Sciatic nerve (tissue), 2 donors: Measurements from ENCODE around the gene SCIN. TPM values are rescaled to one million over a fixed set of nuclear protein-coding genes. Genes with fewer than 3 reads are reported as not detected.

Source experiments
- ATAC-seq: fragments of 200-7000 bp; cut with Tn5 transposase; one replicate; pipeline ENCODE4 v1.9.1; 2020; ENCODE audit warnings: mild to moderate bottlenecking, moderate library complexity
- DNase-seq: peaks from one replicate; pipeline ENCODE4 v3.0.0-alpha.2; 2020; ENCODE audit warnings: low spot score
- intact Hi-C: fragments of 100-400 bp; cut with DNase I; formaldehyde crosslinking; loops from one replicate; pipeline ENCODE4 v1.14.2; 2022
- total RNA-seq: library from RNA; stranded (reverse); fragmentation: NEBNext Ultra II Directional; extraction: Animal tissue kit (Norgen Biotek cat#: 25700); gene quantifications from one replicate; pipeline ENCODE4 v1.2.1, GENCODE V29; 2021
- donor health status: DM: no; HTN: no; CAD: no.
- donor health status: DM: no; HTN: no; CAD: no.

Gene SCIN
- total RNA-seq, 1 donor from 2014 or later: 9.8 TPM

DNA sequence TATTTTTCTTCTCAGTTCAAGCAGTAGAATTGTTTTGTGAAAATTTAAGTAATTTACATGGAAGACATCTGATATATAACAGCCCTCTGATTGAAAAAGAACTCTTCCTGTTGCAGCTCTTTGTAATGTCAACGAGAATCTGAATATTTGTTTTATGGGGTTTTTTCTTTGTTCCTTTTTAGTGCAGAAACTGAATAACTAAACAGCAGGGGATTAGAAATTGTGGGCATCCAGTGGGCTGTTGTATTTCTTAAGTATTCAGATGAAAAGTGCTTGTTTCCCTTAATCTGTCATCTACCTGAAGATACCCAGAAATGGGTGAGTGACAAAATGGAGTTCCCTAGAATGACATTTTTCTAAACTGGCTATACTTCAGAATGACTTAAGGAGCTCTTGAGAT lies 124.3 kb downstream of the SCIN start:
- DNase-seq (no peak), ATAC-seq (no peak)
- intact Hi-C loops: no loop called here

DNA sequence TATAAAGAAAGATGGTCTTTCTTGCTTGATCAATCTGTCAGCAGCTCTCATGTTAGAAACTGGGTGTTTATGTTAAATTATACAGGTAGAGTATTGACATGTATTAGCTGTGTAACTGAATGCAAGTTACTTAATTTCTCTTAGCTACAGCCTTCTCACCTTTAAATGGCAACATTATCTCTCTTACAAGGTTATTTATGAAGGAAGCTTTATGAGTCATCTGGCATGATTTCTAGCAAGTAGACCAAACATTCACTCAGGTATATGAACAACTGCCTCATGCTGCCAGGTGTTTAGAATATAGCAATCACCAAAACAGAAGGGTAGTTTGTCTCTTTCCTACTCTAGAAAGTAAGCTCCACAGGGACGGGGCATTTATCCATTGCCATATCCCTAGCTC lies 125.4 kb downstream of the SCIN start:
- no peak for DNase-seq
- intact Hi-C loops: no loop called here
- no peak for ATAC-seq

GRCh38 chr7:12699299-12699698 lies 128.8 kb downstream of the SCIN start:
- intact Hi-C loops: no loop called here
- no peak for ATAC-seq
- no peak for DNase-seq

- DNase-seq: no peak
- intact Hi-C loops: no loop called here
- ATAC-seq: no peak
Observed at GRCh38 chr7:12701433-12701832, 130.9 kb downstream of the SCIN start.

GRCh38 chr7:12703881-12704280 lies 133.4 kb downstream of the SCIN start:
- ATAC-seq (peak; percentile 42), DNase-seq (no peak)
- intact Hi-C loops: no loop called here

DNA sequence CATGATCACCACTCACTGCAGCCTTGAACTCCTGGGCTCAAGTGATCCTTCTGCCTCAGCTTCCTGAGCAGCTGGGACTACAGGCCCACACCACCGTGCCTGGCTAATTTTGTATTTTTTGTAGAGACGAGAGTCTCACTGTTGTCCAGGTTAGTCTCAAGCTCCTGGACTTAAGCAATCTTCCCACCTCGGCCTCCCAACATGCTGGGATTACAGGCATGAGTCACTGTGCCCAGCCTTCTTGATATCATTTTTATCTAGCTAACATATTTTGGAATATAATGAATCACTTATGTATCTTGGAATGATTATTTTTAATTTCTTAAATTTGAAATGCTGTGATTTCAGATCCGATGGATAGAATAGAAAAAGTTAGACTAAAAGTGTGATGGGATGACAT lies 135.4 kb downstream of the SCIN start:
- intact Hi-C loops: no loop called here
- DNase-seq (no peak), ATAC-seq (no peak)

DNA sequence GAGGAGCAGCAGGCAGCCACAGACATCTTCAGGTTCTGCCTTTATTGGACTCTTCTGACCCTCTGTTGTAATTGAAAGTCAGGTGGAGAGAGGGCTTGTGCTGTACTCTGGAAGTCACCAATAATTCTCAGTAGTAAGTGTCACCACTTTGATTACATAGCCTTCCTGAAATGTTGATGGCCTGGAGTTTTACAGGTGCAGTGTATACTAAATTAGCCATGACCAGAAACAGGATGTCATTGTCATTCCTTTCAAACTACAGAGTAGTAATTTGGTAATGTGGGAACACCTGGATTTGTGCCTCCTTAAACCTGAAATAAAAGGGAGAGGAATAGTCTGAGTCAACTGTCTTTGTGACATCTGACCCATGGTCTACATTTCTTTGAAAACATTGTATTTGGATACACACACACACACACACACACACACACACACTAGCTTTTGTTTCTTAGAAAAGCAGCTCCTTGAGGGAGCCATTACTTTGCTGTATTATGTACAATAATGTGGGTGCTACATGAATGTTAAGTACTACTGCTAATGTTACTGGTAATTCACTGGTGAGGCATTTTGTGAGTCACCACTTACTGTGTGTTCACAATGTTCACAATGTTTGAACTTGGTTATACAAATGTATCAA lies 136.5 kb downstream of the SCIN start:
- intact Hi-C loops: no loop called here
- no peak for DNase-seq
- no peak for ATAC-seq

DNA sequence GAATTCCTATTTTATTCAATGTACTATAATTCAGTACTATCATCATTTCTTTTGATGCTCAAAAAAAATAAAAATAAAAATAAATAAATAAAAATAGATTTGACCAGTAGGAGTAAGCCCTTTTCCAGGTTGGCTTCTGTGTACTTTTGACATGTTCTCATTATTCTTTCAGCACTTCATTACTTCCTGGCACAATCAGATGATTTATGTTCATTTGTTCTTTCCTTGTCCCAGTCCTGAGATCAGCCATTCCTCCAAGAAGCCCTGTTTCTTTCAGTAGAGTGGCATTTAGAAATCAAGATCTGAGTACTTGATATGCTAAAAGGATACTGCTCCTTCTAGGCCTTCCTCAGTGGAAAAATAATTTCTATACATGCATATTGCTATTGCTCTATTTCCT lies 137.8 kb downstream of the SCIN start:
- intact Hi-C loops: no loop called here
- no peak for ATAC-seq

More for the DNA sequence above, 137.8 kb downstream of the SCIN start:
- no peak for DNase-seq

Other genes with a start within 250 kb of the SCIN start
- 2.8 TPM for gene VWDE, start 166.9 kb upstream of the SCIN start, total RNA-seq
- gene ARL4A, start 116.9 kb downstream of the SCIN start, total RNA-seq: 21.2 TPM